HG03521 (cell line): ENCODE measurements around the gene IWS1.
"Not testable (repeated sequence)": the region's sequence is repeated elsewhere in the genome, so short reads cannot be mapped to it uniquely, and the experiment has no call there.

Experiments used
- ATAC-seq: cut with Tn5 transposase; IDR thresholded peaks from one replicate; pipeline ENCODE4 v1.9.1; 2021; ENCODE audit warnings: mild to moderate bottlenecking, moderate library complexity; ENCODE audit not compliant: unreplicated experiment

The IWS1 gene

GRCh38 chr2:127526132-127527000, at the start of gene IWS1:
IWS1 (minus strand) TSS chr2:127526489; CDS start chr2:127526208, 281 bp downstream.
- ATAC-seq = peak; percentile 86

- ATAC-seq = no peak
These were observed 49.7 kb upstream of the IWS1 start for GRCh38 chr2:127575941-127576432.

- no peak for ATAC-seq
These were observed 49.0 kb upstream of the IWS1 start for GRCh38 chr2:127575185-127575765.

GRCh38 chr2:127574656-127575055, 48.4 kb upstream of the IWS1 start:
- no peak for ATAC-seq

GRCh38 chr2:127573771-127574170, 47.5 kb upstream of the IWS1 start:
- no peak for ATAC-seq

GRCh38 chr2:127573298-127573697, 47.0 kb upstream of the IWS1 start:
- no peak for ATAC-seq

GRCh38 chr2:127572841-127573240, 46.6 kb upstream of the IWS1 start:
- ATAC-seq = no peak

GRCh38 chr2:127572352-127572751, 46.1 kb upstream of the IWS1 start:
- not testable (repeated sequence) for ATAC-seq

- no peak for ATAC-seq
These were observed 44.3 kb upstream of the IWS1 start for GRCh38 chr2:127570282-127571250.

- ATAC-seq = no peak
These were observed 43.4 kb upstream of the IWS1 start for GRCh38 chr2:127569666-127570065.

- ATAC-seq = no peak
These were observed 41.8 kb upstream of the IWS1 start for GRCh38 chr2:127568128-127568527.

GRCh38 chr2:127567351-127567854, 41.1 kb upstream of the IWS1 start:
- ATAC-seq = no peak

- no peak for ATAC-seq
These were observed 40.3 kb upstream of the IWS1 start for GRCh38 chr2:127566576-127566975.

GRCh38 chr2:127566139-127566417, 39.8 kb upstream of the IWS1 start:
- ATAC-seq = no peak

- no peak for ATAC-seq
These were observed 39.2 kb upstream of the IWS1 start for GRCh38 chr2:127565261-127566138.

- no peak for ATAC-seq
These were observed 38.4 kb upstream of the IWS1 start for GRCh38 chr2:127564429-127565260.

GRCh38 chr2:127563458-127564428, 37.5 kb upstream of the IWS1 start:
- peak; percentile 97 for ATAC-seq

GRCh38 chr2:127562936-127563335, 36.6 kb upstream of the IWS1 start:
- ATAC-seq = no peak
